HFF-Myc (cell line): ENCODE results near the gene DNAI7.

ENCODE experiments used
- DNase-seq: peaks from one replicate; pipeline ENCODE4 v3.0.0-alpha.2; 2011; ENCODE audit warnings: low read depth; ENCODE audit errors: extremely low read depth
- H3K4me3 ChIP-seq: replicated peaks from 2 replicates; pipeline ENCODE4 v1.5.1; 2011; ENCODE audit warnings: low read depth, mild to moderate bottlenecking, control low read depth, low read length
- TF ChIP-seq, protein P1 (sequence below): IDR thresholded peaks from 2 replicates; pipeline ENCODE4 v1.5.1; 2012; ENCODE audit warnings: mild to moderate bottlenecking, low read depth, low read length, control low read depth; ENCODE audit errors: missing control alignments

DNAI7 gene

GRCh38 chr12:25110260-25110659 lies 84.7 kb downstream of the DNAI7 start:
- H3K4me3 ChIP-seq = no peak overlapping the region
- TF ChIP-seq, protein P1, sequence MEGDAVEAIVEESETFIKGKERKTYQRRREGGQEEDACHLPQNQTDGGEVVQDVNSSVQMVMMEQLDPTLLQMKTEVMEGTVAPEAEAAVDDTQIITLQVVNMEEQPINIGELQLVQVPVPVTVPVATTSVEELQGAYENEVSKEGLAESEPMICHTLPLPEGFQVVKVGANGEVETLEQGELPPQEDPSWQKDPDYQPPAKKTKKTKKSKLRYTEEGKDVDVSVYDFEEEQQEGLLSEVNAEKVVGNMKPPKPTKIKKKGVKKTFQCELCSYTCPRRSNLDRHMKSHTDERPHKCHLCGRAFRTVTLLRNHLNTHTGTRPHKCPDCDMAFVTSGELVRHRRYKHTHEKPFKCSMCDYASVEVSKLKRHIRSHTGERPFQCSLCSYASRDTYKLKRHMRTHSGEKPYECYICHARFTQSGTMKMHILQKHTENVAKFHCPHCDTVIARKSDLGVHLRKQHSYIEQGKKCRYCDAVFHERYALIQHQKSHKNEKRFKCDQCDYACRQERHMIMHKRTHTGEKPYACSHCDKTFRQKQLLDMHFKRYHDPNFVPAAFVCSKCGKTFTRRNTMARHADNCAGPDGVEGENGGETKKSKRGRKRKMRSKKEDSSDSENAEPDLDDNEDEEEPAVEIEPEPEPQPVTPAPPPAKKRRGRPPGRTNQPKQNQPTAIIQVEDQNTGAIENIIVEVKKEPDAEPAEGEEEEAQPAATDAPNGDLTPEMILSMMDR = no peak
- DNase-seq = no peak

- H3K4me3 ChIP-seq = no peak overlapping the region
- TF ChIP-seq, protein P1 = no peak
- DNase-seq = no peak
These were observed 87.0 kb downstream of the DNAI7 start for GRCh38 chr12:25107920-25108319.

DNA sequence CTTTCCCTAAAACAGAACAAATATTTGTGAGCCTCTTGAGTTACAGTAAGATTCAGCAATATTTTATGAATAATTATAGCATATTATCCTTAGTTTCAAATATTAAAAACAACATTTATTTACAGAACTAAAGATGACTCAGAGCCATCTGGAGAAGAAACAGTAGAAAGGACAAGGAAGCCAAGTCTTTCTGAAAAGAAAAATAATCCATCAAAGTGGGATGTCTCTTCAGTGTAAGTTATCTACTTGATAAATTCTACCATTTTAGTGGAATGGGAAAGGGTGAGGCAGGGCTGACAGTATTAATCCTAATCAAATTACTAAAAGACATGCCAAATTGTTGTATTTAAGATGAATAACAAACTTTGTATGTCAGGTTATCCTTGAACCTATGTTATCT lies 88.1 kb downstream of the DNAI7 start:
- DNase-seq = no peak
- no peak overlapping the region for H3K4me3 ChIP-seq
- TF ChIP-seq, protein P1 = no peak

DNA sequence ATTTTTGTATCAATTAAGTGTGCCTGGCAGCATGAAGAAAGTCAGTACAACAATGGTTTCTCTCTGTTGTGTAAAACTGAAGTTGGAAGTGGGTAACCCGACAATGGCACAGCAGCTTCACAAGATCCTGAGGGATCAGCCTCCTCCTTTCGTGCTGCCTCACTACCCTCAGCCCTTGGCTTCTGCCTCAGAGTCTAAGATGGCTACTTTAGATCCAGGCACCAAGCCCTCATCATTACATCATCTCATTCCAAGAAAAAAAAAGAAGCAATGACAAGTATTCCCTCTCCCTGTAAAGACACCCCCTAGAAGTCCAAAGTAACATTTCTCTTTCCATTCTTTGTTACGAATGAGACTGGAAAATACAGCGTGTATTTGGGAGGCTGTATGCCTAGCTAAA lies 92.6 kb downstream of the DNAI7 start:
- H3K4me3 ChIP-seq = no peak overlapping the region
- DNase-seq = no peak
- TF ChIP-seq, protein P1 = no peak

GRCh38 chr12:25101092-25101445 lies 93.9 kb downstream of the DNAI7 start:
- no peak for DNase-seq
- TF ChIP-seq, protein P1 = no peak
- H3K4me3 ChIP-seq = no peak overlapping the region

DNA sequence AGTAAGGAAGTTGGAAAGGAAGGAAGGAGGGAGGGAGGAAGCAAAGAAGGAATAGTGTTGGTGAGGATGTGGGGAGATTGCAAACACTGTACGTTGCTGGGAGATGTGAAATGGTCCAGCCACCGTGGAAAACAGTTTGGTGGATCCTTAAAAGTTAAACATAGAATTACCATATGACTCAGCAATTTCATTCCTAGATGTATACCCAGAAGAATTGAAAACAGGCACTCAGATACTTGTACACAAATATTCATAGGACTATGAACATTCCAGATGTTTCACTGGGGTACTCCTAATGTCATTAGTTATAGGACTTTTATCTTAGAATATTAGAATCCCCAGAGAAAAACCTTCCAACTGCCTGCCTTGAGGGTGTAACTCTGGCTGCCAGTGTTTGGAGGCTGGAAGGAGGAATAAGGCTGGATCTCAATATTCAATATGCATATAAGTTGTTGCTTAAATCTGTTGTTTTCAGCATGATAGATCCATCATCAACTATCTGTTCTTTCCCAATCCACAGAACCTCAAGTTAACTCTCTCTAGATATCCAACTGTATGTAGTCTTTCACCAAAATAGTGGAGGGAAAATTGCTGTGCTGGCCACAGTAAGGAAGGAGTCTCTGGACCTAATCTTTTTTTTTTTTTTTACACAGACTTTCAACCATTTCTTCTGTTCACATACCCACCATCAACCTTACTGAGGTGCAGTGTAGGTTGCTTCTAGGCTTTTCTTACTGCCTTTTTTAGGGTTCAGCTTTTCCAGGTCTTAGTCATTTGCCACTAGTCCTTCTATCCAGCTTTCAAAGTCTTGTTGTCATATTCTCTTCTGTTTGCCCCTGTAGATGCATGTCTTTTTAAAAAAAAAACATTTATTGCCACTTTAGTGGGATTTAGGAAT lies 94.5 kb downstream of the DNAI7 start:
- no peak for DNase-seq
- TF ChIP-seq, protein P1 = no peak

More for the DNA sequence above, 94.5 kb downstream of the DNAI7 start:
- H3K4me3 ChIP-seq = no peak overlapping the region
